Endometrial microvascular endothelial cells (primary cell): ENCODE data around the gene MCC. TPM values are rescaled to one million over a fixed set of nuclear protein-coding genes. Genes with fewer than 3 reads are reported as not detected.
"Not testable (repeated sequence)": the region's sequence is repeated elsewhere in the genome, so short reads cannot be mapped to it uniquely, and the experiment has no call there.

Source experiments
- in situ Hi-C: cut with HindIII; loops from 2 replicates; pipeline ENCODE4 v1.10.0; 2017; ENCODE audit warnings: low sequenced_read_pairs, low pct_unique_long_range_greater_than_20kb; ENCODE audit errors: inconsistent ontology term
- total RNA-seq: library from RNA; depleted of rRNA; stranded (reverse); fragments of >200 nt; gene quantifications from one replicate; pipeline ENCODE4 v1.2.3, GENCODE V29; 2015; ENCODE audit errors: inconsistent ontology term

The MCC gene
- total RNA-seq, 1 donor from 2014 or later: 39.8 TPM

DNA sequence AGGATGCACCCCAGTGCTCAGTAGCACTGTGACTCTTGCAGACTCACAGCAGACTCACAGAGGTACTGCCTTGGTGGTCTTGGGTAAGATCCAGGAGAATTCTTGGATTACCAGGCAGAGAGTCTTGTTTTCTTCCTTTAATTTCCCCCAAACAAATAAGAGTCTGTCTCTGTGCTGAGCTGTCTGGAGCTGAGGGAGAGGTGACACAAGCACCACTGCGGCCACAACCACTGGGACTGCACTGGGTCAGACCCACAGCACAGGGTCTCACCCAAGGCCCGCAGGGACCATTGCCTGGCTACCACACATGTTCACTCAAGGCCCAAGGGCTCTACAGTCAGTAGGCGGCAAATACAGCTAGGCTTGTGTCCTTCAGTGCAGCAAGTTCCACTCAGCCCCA is 13.8 kb upstream of the MCC start:
- in situ Hi-C loops: loop anchor here (25.0 kb wide), 1 partner anchor 165 kb away; no protein-coding TSS in a partner anchor

GRCh38 chr5:113495422-113495841 is 7.2 kb upstream of the MCC start:
- in situ Hi-C loops: no loop called here

DNA sequence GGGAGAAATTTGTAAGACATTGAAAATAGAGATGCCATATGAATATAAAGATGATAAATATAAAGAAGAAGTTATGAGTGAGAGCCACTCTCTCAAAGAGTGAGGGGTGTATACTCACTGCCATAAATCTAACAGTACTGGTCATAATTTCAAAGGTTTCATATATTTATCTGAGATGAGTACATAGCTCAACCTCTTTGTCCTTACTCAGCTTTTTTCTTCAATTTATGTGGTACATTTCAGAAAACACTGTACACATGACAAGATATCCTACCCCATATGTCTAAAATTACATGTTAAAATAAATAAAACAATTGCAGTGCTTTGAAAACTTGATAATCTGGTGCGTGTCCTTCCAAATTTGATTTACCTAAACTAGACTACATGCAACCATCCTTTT is 5.2 kb upstream of the MCC start:
- in situ Hi-C loops: no loop called here

- in situ Hi-C loops: no loop called here
These were observed 2.8 kb upstream of the MCC start for GRCh38 chr5:113491022-113491421.

DNA sequence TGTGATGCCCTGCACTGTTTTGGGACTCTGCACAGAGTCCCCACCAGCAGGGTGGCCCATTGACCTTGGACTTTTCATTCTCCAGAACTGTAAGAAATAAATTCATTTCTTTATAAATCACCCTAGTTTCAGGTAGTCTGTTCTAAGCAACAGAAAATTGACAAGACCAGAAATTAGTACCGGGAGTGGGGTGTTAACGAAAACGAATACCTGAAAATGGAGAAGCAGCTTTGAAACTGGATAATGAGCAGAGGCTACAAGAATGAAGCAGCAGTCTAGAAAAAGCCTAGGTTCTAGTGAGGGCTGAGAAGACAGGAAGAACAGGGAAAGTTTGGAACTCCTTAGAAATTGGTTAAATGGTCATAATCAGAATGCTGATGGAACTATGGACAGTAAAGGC is 2.1 kb upstream of the MCC start:
- in situ Hi-C loops: no loop called here

- in situ Hi-C loops: no loop called here
These were observed 1.0 kb upstream of the MCC start for GRCh38 chr5:113489299-113489698.

GRCh38 chr5:113488645-113489184 is 462 bp upstream of the MCC start:
- in situ Hi-C loops: no loop called here

DNA sequence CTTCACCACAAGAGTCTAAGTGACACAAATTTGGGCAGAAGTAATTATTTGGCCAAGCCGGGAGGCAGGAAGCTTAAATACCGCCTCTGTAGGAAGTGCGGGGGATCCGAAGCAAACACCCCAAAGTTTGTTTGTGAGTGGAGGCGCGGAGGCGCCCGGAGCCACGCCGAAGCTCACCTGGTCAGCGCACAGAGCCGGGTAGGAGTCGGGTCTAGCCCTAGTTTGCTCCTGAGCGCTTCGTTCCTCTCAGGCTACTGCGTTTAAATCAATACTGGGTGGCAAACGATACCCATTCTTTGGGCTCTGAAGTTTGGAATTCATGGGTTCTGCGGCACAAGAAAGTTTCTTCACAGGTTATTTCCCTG is 855 bp downstream of the MCC start:
- in situ Hi-C loops: no loop called here

DNA sequence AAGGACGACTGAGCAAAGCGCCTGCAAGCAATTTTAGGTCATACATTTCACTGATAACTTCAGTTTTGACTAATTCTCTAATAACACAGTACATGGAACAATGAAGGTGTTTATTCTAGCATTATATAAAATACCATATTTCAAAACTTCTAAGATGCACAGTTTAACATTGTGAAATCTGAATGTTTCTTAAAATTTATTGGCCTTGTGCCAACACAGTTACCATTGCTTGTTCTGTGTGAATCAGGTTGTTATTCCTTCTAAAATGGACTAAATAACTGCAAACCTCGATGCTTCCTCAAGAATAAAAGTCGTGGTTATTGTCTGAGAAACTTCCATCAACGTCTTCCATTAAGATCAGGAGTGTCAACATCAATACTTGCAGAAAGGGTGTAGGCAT is 8.0 kb downstream of the MCC start:
- in situ Hi-C loops: no loop called here

DNA sequence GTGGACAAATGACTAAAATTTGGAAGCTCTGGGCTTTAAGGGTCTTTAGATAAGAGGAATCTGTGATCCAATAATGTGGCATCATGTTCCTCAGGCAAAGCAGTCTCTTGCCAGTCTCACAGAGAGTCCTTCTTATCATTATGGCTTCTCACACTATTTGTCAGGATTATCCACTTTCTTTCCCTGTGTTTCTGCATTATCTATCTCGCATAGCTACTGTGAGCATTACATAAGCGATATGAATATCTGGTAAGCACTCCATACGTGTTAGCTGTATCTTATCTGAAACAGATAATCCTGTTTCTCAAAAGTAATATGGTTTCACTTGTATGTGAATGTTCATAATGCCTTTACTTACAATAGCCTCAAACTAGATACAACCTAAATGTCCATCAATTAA is 9.6 kb downstream of the MCC start:
- in situ Hi-C loops: no loop called here

GRCh38 chr5:113474100-113474728 is 14.0 kb downstream of the MCC start:
- in situ Hi-C loops: no loop called here

DNA sequence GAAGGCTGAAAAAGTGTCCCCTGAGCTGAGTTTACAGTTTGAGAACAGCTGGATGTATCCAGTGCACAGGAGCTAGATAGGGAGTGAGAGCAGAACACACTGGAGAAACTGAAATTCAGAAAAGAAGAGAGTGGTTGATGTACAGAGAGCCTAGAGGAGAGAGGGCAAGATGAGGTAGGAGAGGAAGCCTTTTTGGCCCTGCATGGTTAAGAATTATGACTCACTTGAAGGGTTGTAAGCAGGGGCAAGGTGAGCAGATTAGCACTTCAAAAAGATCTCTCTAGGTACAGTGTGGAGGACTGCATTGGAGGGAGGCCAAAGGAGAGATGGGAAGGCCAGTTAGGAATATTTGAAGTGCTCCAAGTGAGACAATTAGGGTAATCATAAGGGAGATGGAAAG is 25.2 kb downstream of the MCC start:
- in situ Hi-C loops: no loop called here

GRCh38 chr5:113457106-113457505 is 31.1 kb downstream of the MCC start:
- in situ Hi-C loops: not testable (repeated sequence)

GRCh38 chr5:113452941-113453340 is 35.3 kb downstream of the MCC start:
- in situ Hi-C loops: no loop called here

DNA sequence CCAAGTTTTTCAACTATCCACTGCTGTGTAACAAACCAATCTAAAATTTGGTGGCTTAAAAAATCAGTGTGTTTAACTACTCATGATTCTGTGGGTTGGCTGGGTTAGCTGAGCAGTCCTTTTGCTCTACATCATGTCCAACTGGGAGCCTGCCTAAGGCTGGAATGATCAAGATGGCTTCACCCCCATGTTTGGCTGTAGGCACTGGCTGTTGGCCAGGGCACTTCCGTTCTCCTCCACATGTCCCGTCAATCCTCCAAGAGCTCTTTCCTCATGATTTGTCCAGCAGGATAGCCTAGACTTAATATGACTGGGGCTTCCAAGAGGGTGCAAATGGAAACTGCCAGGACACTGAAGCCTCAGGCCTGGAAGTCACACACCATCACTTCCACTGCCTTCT is 36.5 kb downstream of the MCC start:
- in situ Hi-C loops: no loop called here

- in situ Hi-C loops: no loop called here
These were observed 37.3 kb downstream of the MCC start for GRCh38 chr5:113450929-113451328.

DNA sequence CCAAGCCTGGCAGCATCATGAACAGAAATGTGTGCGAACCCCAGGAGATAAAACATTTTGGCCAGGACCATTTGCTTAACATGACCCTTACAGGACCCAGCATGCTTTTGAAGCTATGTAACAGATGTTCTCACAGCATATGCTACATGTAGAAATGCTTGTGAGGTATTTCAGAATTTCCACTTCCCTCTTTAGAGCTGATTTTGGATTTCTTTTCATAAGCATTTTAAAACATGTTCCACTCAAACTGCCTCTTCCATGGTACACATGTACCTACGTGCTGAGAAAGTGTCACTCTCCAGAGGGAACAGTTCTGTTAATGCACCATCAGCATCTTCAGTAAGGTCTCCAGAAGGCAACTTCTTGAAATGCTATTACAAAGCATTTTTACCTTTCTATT is 37.8 kb downstream of the MCC start:
- in situ Hi-C loops: no loop called here

DNA sequence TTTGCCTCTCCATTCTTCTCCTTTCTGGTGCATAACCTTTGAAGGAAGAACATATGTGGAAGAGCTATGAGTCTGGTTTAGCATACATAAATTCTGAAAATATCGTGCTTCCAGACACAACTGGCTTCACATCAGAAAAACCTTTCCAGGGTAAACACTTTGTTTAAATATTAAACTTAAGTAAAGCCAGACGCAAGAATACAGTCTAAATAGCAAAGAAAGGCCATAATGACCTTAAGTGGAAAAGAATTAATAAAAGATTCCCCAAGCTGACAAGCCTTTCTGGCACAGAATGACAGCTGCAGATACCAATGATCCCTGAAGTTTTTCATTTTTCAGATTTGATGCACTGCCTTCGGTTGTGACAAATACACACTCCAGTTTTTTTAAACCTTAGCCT is 40.0 kb downstream of the MCC start:
- in situ Hi-C loops: no loop called here

- in situ Hi-C loops: no loop called here
These were observed 40.7 kb downstream of the MCC start for GRCh38 chr5:113447498-113448050.

GRCh38 chr5:113446358-113446927 is 41.8 kb downstream of the MCC start:
- in situ Hi-C loops: no loop called here
